Activated CD4-positive, alpha-beta T cell treated with anti-CD3 and anti-CD28 coated beads, Interleukin-2, amount 10 ng/mL, durations not matched to agents 7 days and 5 days (primary cell): ENCODE data around the gene ARHGAP26. TPM values are rescaled to one million over a fixed set of nuclear protein-coding genes. Genes with fewer than 3 reads are reported as not detected.

ENCODE experiments used
- CTCF ChIA-PET: fragments of 350-600 bp; sonication (Branson Sonifier 250); formaldehyde crosslinking; loops from one replicate; lab custom pipeline; 2021; ENCODE audit warnings: antibody characterized with exemption; lab: Charles Lee
- POLR2A ChIA-PET: fragments of 350-600 bp; sonication (Branson Sonifier 250); formaldehyde crosslinking; loops from one replicate; lab custom pipeline; 2021; ENCODE audit warnings: antibody characterized with exemption; lab: Charles Lee
- DNase-seq: peaks from one replicate; pipeline ENCODE4 v3.0.0-alpha.2; 2020
- H3K27ac Mint-ChIP-seq: one replicate; pipeline ENCODE4 v1.8.0; 2021; ENCODE audit warnings: mild to moderate bottlenecking, moderate library complexity, mixed read lengths
- H3K27me3 Mint-ChIP-seq: one replicate; pipeline ENCODE4 v1.8.0; 2021; ENCODE audit warnings: mixed read lengths
- H3K36me3 Mint-ChIP-seq: one replicate; pipeline ENCODE4 v1.8.0; 2021; ENCODE audit warnings: low read depth, mixed read lengths
- H3K4me1 Mint-ChIP-seq: one replicate; pipeline ENCODE4 v1.8.0; 2021; ENCODE audit warnings: mixed read lengths
- H3K4me3 Mint-ChIP-seq: one replicate; pipeline ENCODE4 v1.8.0; 2021; ENCODE audit warnings: mild to moderate bottlenecking, moderate library complexity, mixed read lengths
- H3K9me3 Mint-ChIP-seq: one replicate; pipeline ENCODE4 v1.8.0; 2021; ENCODE audit warnings: mixed read lengths
- total RNA-seq, 2 experiments: library from RNA; stranded (reverse); gene quantifications; one replicate each; pipeline ENCODE4 v1.2.3, GENCODE V29; 2021

ARHGAP26 gene
- total RNA-seq, 2 experiments from 2014 or later = 21.0 to 21.5 TPM

- ChIA-PET POLR2A (no interaction called here), CTCF (no interaction called here)
- H3K4me3 Mint-ChIP-seq = no peak overlapping the region
- no peaks in the 10 kb centered on the region for H3K27me3 Mint-ChIP-seq
- no peak overlapping the region for H3K27ac Mint-ChIP-seq
- no peaks in the 10 kb centered on the region for H3K9me3 Mint-ChIP-seq
- no peak for DNase-seq
- H3K4me1 Mint-ChIP-seq = no peaks in the 10 kb centered on the region
- peaks cover 1% of the 10 kb centered on the region for H3K36me3 Mint-ChIP-seq
Observed at GRCh38 chr5:143168171-143168741, 398.1 kb downstream of the ARHGAP26 start.

- no peaks in the 10 kb centered on the region for H3K27me3 Mint-ChIP-seq
- no peaks in the 10 kb centered on the region for H3K4me1 Mint-ChIP-seq
- no peaks in the 10 kb centered on the region for H3K9me3 Mint-ChIP-seq
- no peak overlapping the region for H3K27ac Mint-ChIP-seq
- H3K4me3 Mint-ChIP-seq = no peak overlapping the region
- ChIA-PET CTCF (no interaction called here), POLR2A (no interaction called here)
- no peak for DNase-seq
- no peaks in the 10 kb centered on the region for H3K36me3 Mint-ChIP-seq
Observed at GRCh38 chr5:143168921-143169810, 399.0 kb downstream of the ARHGAP26 start.

- H3K4me3 Mint-ChIP-seq = no peak overlapping the region
- ChIA-PET POLR2A (no interaction called here), CTCF (interaction anchor here (0.6 to 1.6 kb wide), 2 partner anchors 9 to 13 kb away, joined by 3 to 4 read pairs; no protein-coding TSS in a partner anchor)
- no peaks in the 10 kb centered on the region for H3K9me3 Mint-ChIP-seq
- no peaks in the 10 kb centered on the region for H3K36me3 Mint-ChIP-seq
- no peaks in the 10 kb centered on the region for H3K4me1 Mint-ChIP-seq
- H3K27me3 Mint-ChIP-seq = no peaks in the 10 kb centered on the region
- DNase-seq = no peak
- no peak overlapping the region for H3K27ac Mint-ChIP-seq
Observed at GRCh38 chr5:143170104-143170503, 399.9 kb downstream of the ARHGAP26 start.

- Mint-ChIP-seq H3K36me3 (no peaks in the 10 kb centered on the region), H3K9me3 (no peaks in the 10 kb centered on the region), H3K27ac (no peak overlapping the region), H3K4me3 (no peak overlapping the region), H3K27me3 (no peaks in the 10 kb centered on the region), H3K4me1 (no peaks in the 10 kb centered on the region)
- no peak for DNase-seq
- ChIA-PET POLR2A (no interaction called here), CTCF (interaction anchor here (0.6 to 1.6 kb wide), 2 partner anchors 12 to 38 kb away, joined by 4 to 6 read pairs; no protein-coding TSS in a partner anchor)
Observed at GRCh38 chr5:143170977-143171376, 400.8 kb downstream of the ARHGAP26 start.

GRCh38 chr5:143172739-143173138 is 402.6 kb downstream of the ARHGAP26 start:
- H3K36me3 Mint-ChIP-seq = no peaks in the 10 kb centered on the region
- no peaks in the 10 kb centered on the region for H3K4me1 Mint-ChIP-seq
- H3K4me3 Mint-ChIP-seq = no peak overlapping the region
- ChIA-PET CTCF (interaction anchor here (0.8 to 0.9 kb wide), 2 partner anchors 16 to 67 kb away, joined by 3 read pairs; no protein-coding TSS in a partner anchor), POLR2A (no interaction called here)
- DNase-seq = no peak
- H3K9me3 Mint-ChIP-seq = no peaks in the 10 kb centered on the region
- no peak overlapping the region for H3K27ac Mint-ChIP-seq
- H3K27me3 Mint-ChIP-seq = no peaks in the 10 kb centered on the region

- Mint-ChIP-seq H3K27me3 (no peaks in the 10 kb centered on the region), H3K36me3 (no peaks in the 10 kb centered on the region), H3K9me3 (no peaks in the 10 kb centered on the region), H3K4me3 (no peak overlapping the region), H3K4me1 (no peaks in the 10 kb centered on the region), H3K27ac (no peak overlapping the region)
- CTCF ChIA-PET = interaction anchor here (0.9 kb wide), 1 partner anchor 66 kb away, joined by 3 read pairs; no protein-coding TSS in a partner anchor
- DNase-seq = no peak
- POLR2A ChIA-PET = no interaction called here
Observed at GRCh38 chr5:143173139-143173889, 403.1 kb downstream of the ARHGAP26 start.

GRCh38 chr5:143174714-143175398 is 404.7 kb downstream of the ARHGAP26 start:
- ChIA-PET CTCF (interaction anchor here (0.9 to 1.4 kb wide), 2 partner anchors 13 to 43 kb away, joined by 3 read pairs; no protein-coding TSS in a partner anchor), POLR2A (no interaction called here)
- H3K36me3 Mint-ChIP-seq = no peaks in the 10 kb centered on the region
- H3K27me3 Mint-ChIP-seq = no peaks in the 10 kb centered on the region
- no peak overlapping the region for H3K27ac Mint-ChIP-seq
- no peaks in the 10 kb centered on the region for H3K4me1 Mint-ChIP-seq
- no peak for DNase-seq
- H3K4me3 Mint-ChIP-seq = no peak overlapping the region
- H3K9me3 Mint-ChIP-seq = no peaks in the 10 kb centered on the region

GRCh38 chr5:143176048-143176447 is 405.9 kb downstream of the ARHGAP26 start:
- Mint-ChIP-seq H3K4me3 (no peak overlapping the region), H3K4me1 (no peaks in the 10 kb centered on the region), H3K27me3 (no peaks in the 10 kb centered on the region), H3K36me3 (no peaks in the 10 kb centered on the region), H3K9me3 (peaks cover 5% of the 10 kb centered on the region), H3K27ac (no peak overlapping the region)
- ChIA-PET POLR2A (no interaction called here), CTCF (interaction anchor here (1.4 kb wide), 1 partner anchor 44 kb away, joined by 3 read pairs; no protein-coding TSS in a partner anchor)
- DNase-seq = no peak

GRCh38 chr5:143177263-143177983 is 407.2 kb downstream of the ARHGAP26 start:
- no peak for DNase-seq
- no peaks in the 10 kb centered on the region for H3K27me3 Mint-ChIP-seq
- peaks cover 6% of the 10 kb centered on the region for H3K4me1 Mint-ChIP-seq
- H3K27ac Mint-ChIP-seq = no peak overlapping the region
- H3K9me3 Mint-ChIP-seq = peaks cover 7% of the 10 kb centered on the region
- H3K4me3 Mint-ChIP-seq = no peak overlapping the region
- H3K36me3 Mint-ChIP-seq = peaks cover 3% of the 10 kb centered on the region
- ChIA-PET CTCF (interaction anchor here (2.0 kb wide), 1 partner anchor 9 kb away, joined by 5 read pairs; no protein-coding TSS in a partner anchor), POLR2A (interaction anchor here (0.5 kb wide), 1 partner anchor 12 kb away, joined by 4 read pairs; no protein-coding TSS in a partner anchor)

GRCh38 chr5:143179126-143179740 is 409.1 kb downstream of the ARHGAP26 start:
- DNase-seq = no peak
- CTCF ChIA-PET = interaction anchor here (1.1 kb wide), 1 partner anchor 25 kb away, joined by 3 read pairs; no protein-coding TSS in a partner anchor
- H3K27me3 Mint-ChIP-seq = no peaks in the 10 kb centered on the region
- H3K4me1 Mint-ChIP-seq = peaks cover 21% of the 10 kb centered on the region
- H3K9me3 Mint-ChIP-seq = peaks cover 7% of the 10 kb centered on the region
- POLR2A ChIA-PET = no interaction called here
- H3K36me3 Mint-ChIP-seq = peaks cover 3% of the 10 kb centered on the region
- no peak overlapping the region for H3K27ac Mint-ChIP-seq
- H3K4me3 Mint-ChIP-seq = no peak overlapping the region

GRCh38 chr5:143180751-143181150 is 410.6 kb downstream of the ARHGAP26 start:
- Mint-ChIP-seq H3K27ac (no peak overlapping the region), H3K27me3 (no peaks in the 10 kb centered on the region), H3K36me3 (peaks cover 3% of the 10 kb centered on the region), H3K9me3 (peaks cover 7% of the 10 kb centered on the region), H3K4me3 (no peak overlapping the region), H3K4me1 (peaks cover 21% of the 10 kb centered on the region)
- DNase-seq = no peak
- ChIA-PET CTCF (no interaction called here), POLR2A (no interaction called here)
